Amniotic epithelial cell (primary cell): Measurements from ENCODE around the gene SALL3.

ENCODE experiments used
- DNase-seq: peaks from one replicate; pipeline ENCODE4 v3.0.0-alpha.2; 2010; ENCODE audit warnings: low read depth

The SALL3 gene

GRCh38 chr18:79006106-79006795, 26.6 kb downstream of the SALL3 start:
- DNase-seq = no peak

DNA sequence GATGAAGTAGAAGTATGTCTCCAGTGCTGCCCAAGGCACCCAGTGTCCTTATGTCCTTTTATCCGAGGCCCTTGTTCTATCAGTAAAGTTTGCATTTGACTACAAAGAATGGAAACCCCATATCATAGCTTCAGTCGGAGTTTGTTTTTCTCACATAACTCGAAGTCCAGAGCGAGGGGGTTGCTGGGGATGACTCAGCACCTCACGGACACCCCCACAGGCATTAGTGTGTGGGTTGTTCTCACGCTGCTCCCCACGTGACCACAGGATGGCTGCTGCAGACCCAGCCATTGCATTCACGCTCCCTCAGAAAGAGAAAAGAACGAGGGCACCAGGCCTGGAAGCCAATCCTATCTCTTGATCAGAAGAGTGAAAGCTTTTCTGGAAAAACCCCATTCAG, 27.8 kb downstream of the SALL3 start:
- DNase-seq = no peak

- DNase-seq = no peak
Observed at GRCh38 chr18:79008356-79008940, 28.8 kb downstream of the SALL3 start.

DNA sequence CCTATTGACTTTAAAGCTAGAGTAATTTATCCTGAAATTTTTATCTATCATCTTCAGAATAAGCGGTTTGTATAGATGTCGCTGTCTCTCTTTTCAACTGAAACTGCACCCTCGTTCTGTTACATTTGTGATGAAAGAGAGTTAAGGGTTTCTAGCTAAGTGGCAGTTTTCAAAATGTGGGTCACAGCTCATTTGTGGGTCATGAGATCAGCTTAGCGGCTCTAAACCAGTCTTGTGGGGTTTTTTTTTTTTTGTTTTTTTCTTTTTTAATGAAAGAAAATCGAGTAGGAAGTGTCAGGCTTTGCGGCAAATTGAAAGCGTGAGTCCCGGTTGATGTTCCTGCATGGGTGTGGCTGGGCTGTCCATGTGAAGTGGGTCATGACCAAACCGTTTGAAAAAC, 31.2 kb downstream of the SALL3 start:
- no peak for DNase-seq

GRCh38 chr18:79011300-79011870, 31.8 kb downstream of the SALL3 start:
- DNase-seq = no peak

GRCh38 chr18:79013869-79014268, 34.3 kb downstream of the SALL3 start:
- DNase-seq = no peak

DNA sequence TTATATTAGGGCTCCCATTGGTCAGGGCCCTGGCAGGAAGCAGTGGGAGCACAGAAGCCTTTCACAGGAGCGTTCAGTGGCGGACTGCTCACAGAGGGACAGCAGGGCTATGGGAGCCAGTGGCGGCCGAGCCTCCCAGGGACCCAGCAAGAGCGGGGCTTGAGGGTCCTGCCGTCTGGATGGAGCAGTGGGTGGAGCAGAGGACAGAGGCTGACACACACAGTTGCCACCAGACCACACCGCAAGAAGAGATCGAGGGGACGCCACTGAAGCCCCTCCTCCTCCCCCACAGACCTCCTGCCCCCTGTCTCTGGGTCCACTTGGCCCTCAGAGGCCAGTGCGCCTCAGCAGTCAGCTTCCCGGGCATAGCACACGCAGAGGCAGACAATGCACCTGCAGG, 39.3 kb downstream of the SALL3 start:
- DNase-seq = no peak

DNA sequence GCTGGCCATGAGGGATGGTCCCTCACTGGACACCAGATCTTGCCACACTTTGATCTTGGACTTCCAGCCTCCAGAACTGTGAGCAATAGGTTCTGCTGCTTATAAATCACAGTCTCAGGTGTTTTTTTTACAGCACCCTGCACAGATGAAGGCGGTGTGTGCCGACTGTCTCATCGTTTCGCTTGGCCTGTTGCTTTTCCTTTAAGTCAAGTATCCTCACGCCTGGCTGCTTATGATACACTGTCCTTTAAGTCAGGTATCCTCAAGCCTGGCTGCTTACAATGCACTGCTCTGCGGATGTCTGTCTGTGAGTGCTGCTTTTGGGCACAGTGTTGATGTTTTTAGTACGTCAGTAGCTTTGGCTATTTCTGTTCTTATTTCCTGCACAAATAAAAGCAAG, 40.3 kb downstream of the SALL3 start:
- no peak for DNase-seq

DNA sequence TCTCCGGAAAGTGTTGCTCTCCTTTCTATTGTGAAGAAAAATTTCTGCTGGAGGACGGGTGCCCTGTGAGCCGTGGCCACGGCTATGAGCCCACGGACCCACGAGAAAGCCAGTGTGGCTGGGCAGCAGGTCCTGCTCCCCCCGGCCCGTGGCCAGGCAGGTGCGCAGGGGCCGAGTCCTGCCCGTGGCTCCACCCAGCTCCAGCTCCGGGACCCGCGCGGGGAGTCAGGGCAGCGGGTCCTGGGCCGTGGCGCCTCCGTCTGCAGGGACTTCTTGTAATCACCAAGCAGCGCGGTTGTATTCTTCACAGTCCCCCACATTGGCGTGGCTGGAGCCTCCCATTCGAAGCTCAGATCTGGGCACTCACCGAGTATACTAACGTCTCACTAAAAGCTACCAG, 43.0 kb downstream of the SALL3 start:
- DNase-seq = no peak

DNA sequence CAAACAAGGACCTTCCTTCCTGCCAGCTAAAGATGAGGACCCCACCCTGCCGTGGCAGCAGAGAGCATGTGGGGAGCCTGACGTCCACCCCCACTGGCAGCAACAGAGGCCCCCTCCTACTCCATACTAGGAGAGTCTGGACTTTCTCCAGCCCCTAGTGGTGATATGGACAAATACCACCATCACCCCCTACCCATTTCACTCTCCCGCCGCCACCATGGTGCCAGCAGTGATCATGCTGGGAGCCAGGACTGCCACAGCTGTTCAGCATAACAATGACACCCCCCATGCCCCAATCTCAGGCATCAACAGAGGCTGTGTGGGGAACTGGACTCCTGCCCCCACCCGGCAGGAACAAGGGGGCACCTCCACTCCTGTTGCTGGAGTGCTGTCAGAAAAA, 46.9 kb downstream of the SALL3 start:
- DNase-seq = no peak

- no peak for DNase-seq
Observed at GRCh38 chr18:79030680-79031079, 51.1 kb downstream of the SALL3 start.

- no peak for DNase-seq
Observed at GRCh38 chr18:79042276-79042675, 62.7 kb downstream of the SALL3 start.

DNA sequence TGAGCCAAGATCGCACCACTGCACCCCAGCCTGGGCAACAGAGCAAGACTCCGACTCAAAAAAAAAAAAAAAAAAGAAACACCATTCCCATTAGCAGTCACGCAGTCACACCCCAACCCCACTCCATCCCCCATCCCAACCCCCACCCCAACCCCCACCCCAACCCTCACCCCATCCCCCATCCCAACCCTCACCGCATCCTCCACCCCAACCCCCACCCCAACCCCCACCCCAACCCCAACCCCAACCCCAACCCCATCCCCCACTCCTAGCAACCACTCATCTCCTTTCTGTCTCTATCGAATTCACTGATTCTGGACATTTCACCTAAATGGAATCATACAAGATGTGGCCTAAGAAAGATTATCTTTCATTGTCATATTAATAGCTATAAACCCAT, 63.7 kb downstream of the SALL3 start:
- DNase-seq = no peak

DNA sequence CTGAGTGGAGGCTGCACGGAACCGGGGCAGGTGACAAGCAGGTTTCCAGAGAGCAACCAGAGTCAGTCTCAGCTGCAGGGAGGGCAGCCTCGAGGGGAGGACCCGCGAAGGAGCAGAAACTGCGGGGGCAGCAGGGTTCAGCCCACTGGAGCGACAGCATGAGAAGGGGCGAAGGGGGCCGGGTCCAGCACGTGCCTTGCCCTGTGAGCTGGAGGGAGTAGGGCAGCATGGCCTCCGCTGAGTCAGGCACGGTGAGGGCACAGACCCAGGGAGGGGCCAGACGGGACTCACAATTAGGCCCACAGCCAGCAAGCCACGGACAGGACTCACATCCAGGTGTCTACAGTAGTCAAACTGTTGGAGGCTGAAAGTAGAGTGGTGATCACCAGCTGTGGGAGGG, 66.9 kb downstream of the SALL3 start:
- DNase-seq = no peak

GRCh38 chr18:79047556-79048244, 68.1 kb downstream of the SALL3 start:
- DNase-seq = no peak

DNA sequence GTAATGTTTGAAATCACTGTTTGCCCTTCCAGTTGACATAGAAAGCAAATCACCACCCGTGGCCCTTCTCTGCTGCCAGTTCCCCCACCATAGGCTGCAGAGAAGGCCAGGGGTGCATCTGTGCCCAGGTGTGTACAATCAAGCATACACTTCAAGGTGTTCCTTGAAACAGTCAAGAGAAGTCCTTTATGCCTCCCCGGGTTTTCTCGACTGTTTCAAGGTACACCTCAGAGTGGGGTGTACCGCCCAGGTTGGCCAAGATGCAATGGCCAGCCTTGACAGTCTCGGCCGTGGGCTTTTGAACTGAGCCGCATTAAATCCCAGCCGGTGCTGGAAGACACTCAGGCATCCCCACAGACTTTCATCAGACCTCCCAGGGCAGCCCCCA, 68.6 kb downstream of the SALL3 start:
- no peak for DNase-seq

DNA sequence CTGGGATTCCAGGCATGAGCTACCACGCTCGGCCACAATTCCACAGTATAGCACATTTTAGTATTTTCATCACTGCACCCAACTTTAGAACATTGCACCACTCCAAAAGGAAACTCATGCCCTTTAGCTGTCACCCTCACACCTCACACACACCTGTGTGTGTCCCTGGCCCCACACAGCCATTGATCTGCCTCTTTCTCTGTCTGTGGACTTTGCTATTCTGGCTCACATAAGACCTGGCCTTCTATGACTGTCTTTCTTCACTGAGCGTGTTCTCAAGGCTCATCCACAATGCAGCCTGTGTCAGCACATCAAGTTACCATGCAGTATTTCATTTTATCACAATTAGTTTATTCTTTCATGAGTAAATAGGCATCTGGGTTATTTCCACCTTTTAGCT, 69.9 kb downstream of the SALL3 start:
- DNase-seq = no peak
